ENCODE data around the gene SAMD4B. TPM values are rescaled to one million over a fixed set of nuclear protein-coding genes. Genes with fewer than 3 reads are reported as not detected.

Gene SAMD4B
- total RNA-seq, 1 experiment from 2014 or later: 80.4 TPM

- ChIA-PET CTCF (no interaction called here), POLR2A (ENCODE audit: unreplicated experiment) (no interaction called here)
- H3K4me2 ChIP-seq (ENCODE audit: low read length): no peak overlapping the region
- H3K9me3 ChIP-seq (ENCODE audit: low read length): no peaks in the 10 kb centered on the region
- ATAC-seq: no peak
- H2AFZ ChIP-seq (ENCODE audit: low read length): no peak overlapping the region
- peaks cover 5% of the 10 kb centered on the region for H3K4me1 ChIP-seq (ENCODE audit: insufficient read depth, low read length)
- intact Hi-C loops (cut with micrococcal nuclease): no loop called here
- H3K27me3 ChIP-seq (ENCODE audit: low read length): no peaks in the 10 kb centered on the region
- BruUV-seq (replicated peaks): no TSS peak
- H4K20me1 ChIP-seq (ENCODE audit: low read length): no peaks in the 10 kb centered on the region
- H3K79me2 ChIP-seq (ENCODE audit: low read length): no peaks in the 10 kb centered on the region
- H3K9me2 ChIP-seq (replicated peaks; ENCODE audit: low read length): no peaks in the 10 kb centered on the region
- H3K9ac ChIP-seq (ENCODE audit: low read length): no peak overlapping the region
- no peaks in the 10 kb centered on the region for H3K36me3 ChIP-seq (ENCODE audit: low read depth, low read length)
- H3K4me3 ChIP-seq (ENCODE audit: low read length): no peak overlapping the region
- no peak for DNase-seq
- H3F3A ChIP-seq (ENCODE audit: low read length, unreplicated experiment): no peaks in the 10 kb centered on the region
- H3K27ac ChIP-seq (ENCODE audit: low read length): no peak overlapping the region
- TF ChIP-seq EZH2phosphoT487 (IDR thresholded peaks at IDR 0.05; ENCODE audit: borderline replicate concordance, low read length) (no peak), EZH2 (IDR thresholded peaks at IDR 0.05; ENCODE audit: low read length, unreplicated experiment) (no peak), CTCF (conservative IDR thresholded peaks at IDR 0.05; ENCODE audit: low read depth, low read length) (no peak)
These were observed 83.5 kb downstream of the SAMD4B start for GRCh38 chr19:39425744-39426143.

- DNase-seq: no peak
- ChIA-PET POLR2A (ENCODE audit: unreplicated experiment) (no interaction called here), CTCF (no interaction called here)
- intact Hi-C loops (cut with micrococcal nuclease): no loop called here
- Histone ChIP-seq H4K20me1 (ENCODE audit: low read length) (no peaks in the 10 kb centered on the region), H3K4me2 (ENCODE audit: low read length) (no peak overlapping the region), H3K27me3 (ENCODE audit: low read length) (no peaks in the 10 kb centered on the region), H3K4me1 (ENCODE audit: insufficient read depth, low read length) (peaks cover 7% of the 10 kb centered on the region), H3K79me2 (ENCODE audit: low read length) (no peaks in the 10 kb centered on the region), H3K27ac (ENCODE audit: low read length) (no peak overlapping the region), H3K9me3 (ENCODE audit: low read length) (no peaks in the 10 kb centered on the region), H3K36me3 (ENCODE audit: low read depth, low read length) (no peaks in the 10 kb centered on the region), H3K9me2 (replicated peaks; ENCODE audit: low read length) (no peaks in the 10 kb centered on the region), H3F3A (ENCODE audit: low read length, unreplicated experiment) (no peaks in the 10 kb centered on the region), H3K9ac (ENCODE audit: low read length) (no peak overlapping the region), H2AFZ (ENCODE audit: low read length) (no peak overlapping the region), H3K4me3 (ENCODE audit: low read length) (no peak overlapping the region)
- BruUV-seq (replicated peaks): no TSS peak
- ATAC-seq: no peak
- TF ChIP-seq EZH2 (IDR thresholded peaks at IDR 0.05; ENCODE audit: low read length, unreplicated experiment) (no peak), CTCF (conservative IDR thresholded peaks at IDR 0.05; ENCODE audit: low read depth, low read length) (no peak), EZH2phosphoT487 (IDR thresholded peaks at IDR 0.05; ENCODE audit: borderline replicate concordance, low read length) (no peak)
These were observed 83.9 kb downstream of the SAMD4B start for GRCh38 chr19:39426170-39426569.

- Histone ChIP-seq H3K9me3 (ENCODE audit: low read length) (no peaks in the 10 kb centered on the region), H3K79me2 (ENCODE audit: low read length) (peaks cover under 1% of the 10 kb centered on the region; the same call in 1 of the 2 replicates), H3F3A (ENCODE audit: low read length, unreplicated experiment) (peaks cover 5% of the 10 kb centered on the region), H4K20me1 (ENCODE audit: low read length) (no peaks in the 10 kb centered on the region), H3K27ac (ENCODE audit: low read length) (no peak overlapping the region), H2AFZ (ENCODE audit: low read length) (no peak overlapping the region), H3K4me3 (ENCODE audit: low read length) (no peak overlapping the region), H3K9ac (ENCODE audit: low read length) (no peak overlapping the region), H3K27me3 (ENCODE audit: low read length) (no peaks in the 10 kb centered on the region), H3K4me1 (ENCODE audit: insufficient read depth, low read length) (peaks cover 10% of the 10 kb centered on the region), H3K9me2 (replicated peaks; ENCODE audit: low read length) (no peaks in the 10 kb centered on the region), H3K4me2 (ENCODE audit: low read length) (no peak overlapping the region), H3K36me3 (ENCODE audit: low read depth, low read length) (peaks cover 5% of the 10 kb centered on the region)
- no TSS peak for BruUV-seq (replicated peaks)
- intact Hi-C loops (cut with micrococcal nuclease): no loop called here
- DNase-seq (no peak), ATAC-seq (no peak)
- ChIA-PET CTCF (no interaction called here), POLR2A (ENCODE audit: unreplicated experiment) (no interaction called here)
- TF ChIP-seq EZH2phosphoT487 (IDR thresholded peaks at IDR 0.05; ENCODE audit: borderline replicate concordance, low read length) (no peak), EZH2 (IDR thresholded peaks at IDR 0.05; ENCODE audit: low read length, unreplicated experiment) (no peak), CTCF (conservative IDR thresholded peaks at IDR 0.05; ENCODE audit: low read depth, low read length) (no peak)
These were observed 85.5 kb downstream of the SAMD4B start for GRCh38 chr19:39427707-39428106.

All from PC-3 (cell line).